SKM-1 treated with dmso at 0.1 percent for 144 hours (cell line): ENCODE data around the gene RPS28.
A peak's percentile ranks its signal among the peaks of the same experiment; 100 is the strongest.
"Not testable (repeated sequence)": the region's sequence is repeated elsewhere in the genome, so short reads cannot be mapped to it uniquely, and the experiment has no call there.

ENCODE experiments used
- DNase-seq: peaks from one replicate; lab custom pipeline; 2025; ENCODE audit not compliant: unreplicated experiment; lab: John Stamatoyannopoulos, UW

Gene RPS28

GRCh38 chr19:8321067-8321985, at the start of gene RPS28, which contains the start of gene NDUFA7:
Gene RPS28 (plus strand): TSS chr19:8321496. CDS start chr19:8321531, 35 bp downstream.
Gene NDUFA7 (minus strand): TSS chr19:8321375. CDS start chr19:8321358, 17 bp downstream.
- peak; percentile 93 for DNase-seq

- DNase-seq = not testable (repeated sequence)
Measured at GRCh38 chr19:8276508-8276907, 44.8 kb upstream of the RPS28 start.

- not testable (repeated sequence) for DNase-seq
Measured at GRCh38 chr19:8291337-8291736, 30.0 kb upstream of the RPS28 start.

GRCh38 chr19:8302357-8302691, 19.0 kb upstream of the RPS28 start:
- DNase-seq = no peak

GRCh38 chr19:8302734-8303133, 18.6 kb upstream of the RPS28 start:
- no peak for DNase-seq

GRCh38 chr19:8304841-8305621, 16.3 kb upstream of the RPS28 start:
- DNase-seq = no peak

GRCh38 chr19:8305798-8306197, 15.5 kb upstream of the RPS28 start:
- no peak for DNase-seq

GRCh38 chr19:8306235-8307054, 14.9 kb upstream of the RPS28 start:
- DNase-seq = no peak

- no peak for DNase-seq
Measured at GRCh38 chr19:8307400-8307964, 13.8 kb upstream of the RPS28 start.

GRCh38 chr19:8307965-8308866, 13.1 kb upstream of the RPS28 start, which contains the start of gene CD320:
Gene CD320 (minus strand): TSS chr19:8308358. CDS start chr19:8308290, 68 bp downstream.
- no peak for DNase-seq

- DNase-seq = no peak
Measured at GRCh38 chr19:8308891-8309291, 12.4 kb upstream of the RPS28 start.

- DNase-seq = no peak
Measured at GRCh38 chr19:8310342-8311055, 10.8 kb upstream of the RPS28 start.

- no peak for DNase-seq
Measured at GRCh38 chr19:8311461-8312260, 9.6 kb upstream of the RPS28 start.

GRCh38 chr19:8314981-8315640, 6.2 kb upstream of the RPS28 start:
- not testable (repeated sequence) for DNase-seq

GRCh38 chr19:8316351-8317125, 4.8 kb upstream of the RPS28 start:
- DNase-seq = no peak

- not testable (repeated sequence) for DNase-seq
Measured at GRCh38 chr19:8318835-8319234, 2.5 kb upstream of the RPS28 start.
